ENCODE measurements around the gene GSS.
A peak's percentile ranks its signal among the peaks of the same experiment; 100 is the strongest.
"Not testable (repeated sequence)": the region's sequence is repeated elsewhere in the genome, so short reads cannot be mapped to it uniquely, and the experiment has no call there.

Gene GSS

GRCh38 chr20:34942301-34942700, 13.3 kb downstream of the GSS start:
- DNase-seq, result no peak

- peak; percentile 43 for DNase-seq
Measured at GRCh38 chr20:34941226-34941625, 14.4 kb downstream of the GSS start.

- peak; percentile 92 for DNase-seq
Measured at GRCh38 chr20:34940081-34940481, 15.5 kb downstream of the GSS start.

- peak; percentile 93 for DNase-seq
Measured at GRCh38 chr20:34938466-34939163, 17.0 kb downstream of the GSS start.

- DNase-seq, result no peak
Measured at GRCh38 chr20:34931771-34932170, 23.8 kb downstream of the GSS start.

GRCh38 chr20:34928411-34928810, 27.2 kb downstream of the GSS start:
- no peak for DNase-seq

- no peak for DNase-seq
Measured at GRCh38 chr20:34927736-34928135, 27.9 kb downstream of the GSS start.

GRCh38 chr20:34926581-34926980, 29.0 kb downstream of the GSS start:
- DNase-seq, result no peak

GRCh38 chr20:34925981-34926380, 29.6 kb downstream of the GSS start:
- no peak for DNase-seq

GRCh38 chr20:34925341-34925740, 30.3 kb downstream of the GSS start:
- no peak for DNase-seq

GRCh38 chr20:34923414-34923813, 32.2 kb downstream of the GSS start:
- no peak for DNase-seq

GRCh38 chr20:34922654-34923381, 32.8 kb downstream of the GSS start:
- no peak for DNase-seq

GRCh38 chr20:34921436-34921835, 34.2 kb downstream of the GSS start:
- DNase-seq, result no peak

- DNase-seq, result no peak
Measured at GRCh38 chr20:34920055-34920454, 35.6 kb downstream of the GSS start.

GRCh38 chr20:34916774-34917354, 38.7 kb downstream of the GSS start:
- no peak for DNase-seq

GRCh38 chr20:34915749-34916455, 39.7 kb downstream of the GSS start:
- DNase-seq, result no peak

GRCh38 chr20:34915131-34915530, 40.5 kb downstream of the GSS start:
- DNase-seq, result no peak

- peak; percentile 77 for DNase-seq
Measured at GRCh38 chr20:34907616-34908469, 47.8 kb downstream of the GSS start.

- no peak for DNase-seq
Measured at GRCh38 chr20:34904202-34904621, 51.4 kb downstream of the GSS start.

GRCh38 chr20:34898731-34899130, 56.9 kb downstream of the GSS start:
- DNase-seq, result not testable (repeated sequence)

GRCh38 chr20:34898129-34898528, 57.5 kb downstream of the GSS start:
- not testable (repeated sequence) for DNase-seq

- DNase-seq, result no peak
Measured at GRCh38 chr20:34896086-34896621, 59.5 kb downstream of the GSS start.
